ENCODE results near the gene TRAF1. TPM values are rescaled to one million over a fixed set of nuclear protein-coding genes. Genes with fewer than 3 reads are reported as not detected.

The TRAF1 gene
- total RNA-seq, 2 experiments from 2014 or later = 60.3 to 61.7 TPM

DNA sequence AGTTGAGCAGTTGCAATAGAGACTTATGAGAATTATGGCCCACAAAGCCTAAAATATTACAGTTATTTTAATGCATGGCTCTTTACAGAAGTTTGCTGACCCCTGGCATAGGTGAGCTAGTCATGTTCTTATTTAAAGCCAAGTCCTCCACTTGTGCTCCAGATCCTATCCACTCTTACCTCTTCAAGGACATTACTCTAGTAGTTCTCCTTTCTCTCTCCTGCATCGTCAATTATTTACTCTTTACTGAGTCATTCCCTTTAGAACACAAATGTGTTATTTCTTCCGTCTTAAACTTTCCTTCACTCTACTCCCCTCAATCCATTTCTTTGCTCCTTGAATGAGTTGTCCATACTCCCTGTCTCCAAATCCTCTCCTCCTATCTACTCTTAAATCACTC lies 20.6 kb upstream of the TRAF1 start:
- ChIA-PET POLR2A (no interaction called here), CTCF (no interaction called here)
- TF ChIP-seq, protein P1, sequence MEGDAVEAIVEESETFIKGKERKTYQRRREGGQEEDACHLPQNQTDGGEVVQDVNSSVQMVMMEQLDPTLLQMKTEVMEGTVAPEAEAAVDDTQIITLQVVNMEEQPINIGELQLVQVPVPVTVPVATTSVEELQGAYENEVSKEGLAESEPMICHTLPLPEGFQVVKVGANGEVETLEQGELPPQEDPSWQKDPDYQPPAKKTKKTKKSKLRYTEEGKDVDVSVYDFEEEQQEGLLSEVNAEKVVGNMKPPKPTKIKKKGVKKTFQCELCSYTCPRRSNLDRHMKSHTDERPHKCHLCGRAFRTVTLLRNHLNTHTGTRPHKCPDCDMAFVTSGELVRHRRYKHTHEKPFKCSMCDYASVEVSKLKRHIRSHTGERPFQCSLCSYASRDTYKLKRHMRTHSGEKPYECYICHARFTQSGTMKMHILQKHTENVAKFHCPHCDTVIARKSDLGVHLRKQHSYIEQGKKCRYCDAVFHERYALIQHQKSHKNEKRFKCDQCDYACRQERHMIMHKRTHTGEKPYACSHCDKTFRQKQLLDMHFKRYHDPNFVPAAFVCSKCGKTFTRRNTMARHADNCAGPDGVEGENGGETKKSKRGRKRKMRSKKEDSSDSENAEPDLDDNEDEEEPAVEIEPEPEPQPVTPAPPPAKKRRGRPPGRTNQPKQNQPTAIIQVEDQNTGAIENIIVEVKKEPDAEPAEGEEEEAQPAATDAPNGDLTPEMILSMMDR (IDR thresholded peaks at IDR 0.05) = no peak
- no peaks in the 10 kb centered on the region for H3K36me3 ChIP-seq (ENCODE audit: insufficient read depth, low read length)
- Mint-ChIP-seq H3K36me3 (ENCODE audit: low read depth) (no peaks in the 10 kb centered on the region), H3K9me3 (no peaks in the 10 kb centered on the region), H3K27ac (no peak overlapping the region), H3K4me1 (ENCODE audit: low read depth) (no peaks in the 10 kb centered on the region), H3K27me3 (no peaks in the 10 kb centered on the region), H3K4me3 (no peak overlapping the region)
- no peak for DNase-seq
- no peak for ATAC-seq (ENCODE audit: poor library complexity)
- H3K27ac ChIP-seq (ENCODE audit: low read depth in 1 of 2, low read length in 2 of 2) = no peak overlapping the region
- intact Hi-C loops (cut with DNase I, micrococcal nuclease) = loop anchor here in 1 of 2 experiments (10.0 kb wide), 1 partner anchor 108 kb away; the partner anchor contains the start of gene C5
- H3K27me3 ChIP-seq (ENCODE audit: control insufficient read depth in 1 of 2, insufficient read depth in 2 of 2, low read length in 2 of 2) = no peaks in the 10 kb centered on the region
- H3K4me3 ChIP-seq (ENCODE audit: low read length) = no peak overlapping the region
- no peaks in the 10 kb centered on the region for H3K4me1 ChIP-seq (ENCODE audit: insufficient read depth, low read length)
- no peaks in the 10 kb centered on the region for H3K9me3 ChIP-seq (ENCODE audit: control insufficient read depth in 1 of 2, insufficient read depth in 1 of 2, low read length in 2 of 2)

DNA sequence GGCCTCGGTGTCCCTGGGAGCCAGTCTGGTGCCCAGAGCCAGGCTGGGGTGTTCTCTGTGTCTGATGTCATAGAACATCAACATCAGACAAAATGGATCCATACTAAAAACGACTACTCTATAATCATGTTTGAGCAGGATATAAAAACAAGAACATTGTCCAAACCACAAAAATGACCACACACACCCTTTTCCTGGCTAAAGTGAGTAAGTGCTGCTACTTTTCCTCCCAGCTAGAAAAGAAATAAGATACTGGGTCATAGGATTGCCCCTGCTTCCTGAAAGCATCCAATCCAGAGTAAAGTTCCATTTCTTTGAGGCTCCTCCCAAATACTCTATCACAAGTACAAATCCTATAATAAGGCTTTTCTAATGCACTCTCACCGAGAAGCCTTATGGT lies 19.7 kb upstream of the TRAF1 start:
- H3K4me3 ChIP-seq (ENCODE audit: low read length) = no peak overlapping the region
- H3K9me3 Mint-ChIP-seq = no peaks in the 10 kb centered on the region
- H3K27me3 Mint-ChIP-seq = no peaks in the 10 kb centered on the region
- TF ChIP-seq, protein P1 (IDR thresholded peaks at IDR 0.05) = no peak
- no peaks in the 10 kb centered on the region for H3K9me3 ChIP-seq (ENCODE audit: control insufficient read depth in 1 of 2, insufficient read depth in 1 of 2, low read length in 2 of 2)
- CTCF ChIA-PET = no interaction called here
- no peaks in the 10 kb centered on the region for H3K27me3 ChIP-seq (ENCODE audit: control insufficient read depth in 1 of 2, insufficient read depth in 2 of 2, low read length in 2 of 2)
- intact Hi-C loops (cut with DNase I, micrococcal nuclease) = loop anchor here in 1 of 2 experiments (10.0 kb wide), 1 partner anchor 109 kb away; the partner anchor contains the start of gene C5
- POLR2A ChIA-PET = no interaction called here
- H3K27ac ChIP-seq (ENCODE audit: low read depth in 1 of 2, low read length in 2 of 2) = no peak overlapping the region
- H3K27ac Mint-ChIP-seq = no peak overlapping the region
- no peaks in the 10 kb centered on the region for H3K4me1 Mint-ChIP-seq (ENCODE audit: low read depth)
- no peaks in the 10 kb centered on the region for H3K36me3 ChIP-seq (ENCODE audit: insufficient read depth, low read length)
- H3K4me1 ChIP-seq (ENCODE audit: insufficient read depth, low read length) = no peaks in the 10 kb centered on the region
- no peak overlapping the region for H3K4me3 Mint-ChIP-seq
- DNase-seq = no peak
- H3K36me3 Mint-ChIP-seq (ENCODE audit: low read depth) = no peaks in the 10 kb centered on the region
- no peak for ATAC-seq (ENCODE audit: poor library complexity)

DNA sequence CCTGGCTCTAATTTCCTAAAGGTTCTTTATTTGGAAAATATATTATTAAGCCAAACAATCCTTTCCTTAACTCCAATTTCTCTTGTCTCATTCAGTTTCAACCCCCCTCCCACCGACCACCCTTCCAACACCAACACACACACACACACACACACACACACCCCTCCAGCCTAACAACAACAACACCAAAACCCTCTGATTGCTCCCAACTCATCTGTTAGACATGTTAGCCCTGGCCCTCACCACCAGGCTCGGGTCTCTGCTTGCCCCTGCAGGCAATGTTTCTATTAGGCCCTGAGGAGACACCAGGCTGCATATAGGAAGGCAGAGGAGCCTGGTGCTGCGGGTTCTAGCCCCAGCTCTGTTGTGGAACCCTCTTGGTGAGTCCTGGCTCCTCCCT lies 18.4 kb upstream of the TRAF1 start:
- ChIA-PET CTCF (interaction anchor here (0.9 kb wide), 1 partner anchor 15 kb away, joined by 3 read pairs; no protein-coding TSS in a partner anchor), POLR2A (no interaction called here)
- H3K9me3 Mint-ChIP-seq = no peaks in the 10 kb centered on the region
- H3K4me1 ChIP-seq (ENCODE audit: insufficient read depth, low read length) = no peaks in the 10 kb centered on the region
- H3K27ac ChIP-seq (ENCODE audit: low read depth in 1 of 2, low read length in 2 of 2) = no peak overlapping the region
- ATAC-seq (ENCODE audit: poor library complexity) = no peak
- no peak overlapping the region for H3K27ac Mint-ChIP-seq
- no peaks in the 10 kb centered on the region for H3K27me3 ChIP-seq (ENCODE audit: control insufficient read depth in 1 of 2, insufficient read depth in 2 of 2, low read length in 2 of 2)
- TF ChIP-seq, protein P1 (IDR thresholded peaks at IDR 0.05) = no peak
- no peaks in the 10 kb centered on the region for H3K9me3 ChIP-seq (ENCODE audit: control insufficient read depth in 1 of 2, insufficient read depth in 1 of 2, low read length in 2 of 2)
- no peak for DNase-seq
- no peak overlapping the region for H3K4me3 ChIP-seq (ENCODE audit: low read length)
- H3K4me3 Mint-ChIP-seq = no peak overlapping the region
- no peaks in the 10 kb centered on the region for H3K36me3 ChIP-seq (ENCODE audit: insufficient read depth, low read length)
- intact Hi-C loops (cut with DNase I, micrococcal nuclease) = loop anchor here in 1 of 2 experiments (10.0 kb wide), 1 partner anchor 110 kb away; the partner anchor contains the start of gene C5
- H3K36me3 Mint-ChIP-seq (ENCODE audit: low read depth) = no peaks in the 10 kb centered on the region
- H3K27me3 Mint-ChIP-seq = no peaks in the 10 kb centered on the region
- no peaks in the 10 kb centered on the region for H3K4me1 Mint-ChIP-seq (ENCODE audit: low read depth)

Data from CD4-positive, alpha-beta T cell (primary cell).